Measurements from ENCODE around the gene PIEZO1.

Gene PIEZO1

GRCh38 chr16:88747588-88748301 is 37.3 kb downstream of the PIEZO1 start:
- peak; percentile 40 for DNase-seq

GRCh38 chr16:88746506-88746905 is 38.5 kb downstream of the PIEZO1 start:
- no peak for DNase-seq

- no peak for DNase-seq
Measured at GRCh38 chr16:88744577-88745521, 40.2 kb downstream of the PIEZO1 start.

- peak; percentile 57 for DNase-seq
Measured at GRCh38 chr16:88743693-88744576, 41.1 kb downstream of the PIEZO1 start.

GRCh38 chr16:88742896-88743605 is 42.0 kb downstream of the PIEZO1 start:
- DNase-seq, result no peak

- DNase-seq, result no peak
Measured at GRCh38 chr16:88741368-88741767, 43.7 kb downstream of the PIEZO1 start.

- DNase-seq, result no peak
Measured at GRCh38 chr16:88740727-88741055, 44.3 kb downstream of the PIEZO1 start.

- no peak for DNase-seq
Measured at GRCh38 chr16:88739977-88740726, 44.9 kb downstream of the PIEZO1 start.

- no peak for DNase-seq
Measured at GRCh38 chr16:88739139-88739976, 45.7 kb downstream of the PIEZO1 start.

GRCh38 chr16:88738151-88739084 is 46.6 kb downstream of the PIEZO1 start:
- DNase-seq, result no peak

- peak; percentile 70 for DNase-seq
Measured at GRCh38 chr16:88737298-88738150, 47.5 kb downstream of the PIEZO1 start.

GRCh38 chr16:88736496-88736895 is 48.5 kb downstream of the PIEZO1 start:
- no peak for DNase-seq

- DNase-seq, result no peak
Measured at GRCh38 chr16:88736088-88736487, 48.9 kb downstream of the PIEZO1 start.

GRCh38 chr16:88735616-88736015 is 49.4 kb downstream of the PIEZO1 start:
- DNase-seq, result no peak

- no peak for DNase-seq
Measured at GRCh38 chr16:88735121-88735520, 49.9 kb downstream of the PIEZO1 start.

GRCh38 chr16:88734361-88734728 is 50.7 kb downstream of the PIEZO1 start:
- no peak for DNase-seq

- DNase-seq, result no peak
Measured at GRCh38 chr16:88733630-88734360, 51.2 kb downstream of the PIEZO1 start.

GRCh38 chr16:88732961-88733294 is 52.1 kb downstream of the PIEZO1 start:
- no peak for DNase-seq

Data from EL (cell line).